Mucosa of gallbladder (tissue), 1 donor: Measurements from ENCODE around the gene TSPAN9. TPM values are rescaled to one million over a fixed set of nuclear protein-coding genes. Genes with fewer than 3 reads are reported as not detected.

Source experiments
- DNase-seq: peaks from one replicate; pipeline ENCODE4 v3.0.0-alpha.2; 2020; ENCODE audit warnings: low spot score
- total RNA-seq: library from RNA; stranded (reverse); gene quantifications from one replicate; pipeline ENCODE4 v1.2.1, GENCODE V29; 2021
- donor health status: DM: no; HTN: no; CAD: no.

TSPAN9 gene
- total RNA-seq, 1 donor from 2014 or later = 38.7 TPM

DNA sequence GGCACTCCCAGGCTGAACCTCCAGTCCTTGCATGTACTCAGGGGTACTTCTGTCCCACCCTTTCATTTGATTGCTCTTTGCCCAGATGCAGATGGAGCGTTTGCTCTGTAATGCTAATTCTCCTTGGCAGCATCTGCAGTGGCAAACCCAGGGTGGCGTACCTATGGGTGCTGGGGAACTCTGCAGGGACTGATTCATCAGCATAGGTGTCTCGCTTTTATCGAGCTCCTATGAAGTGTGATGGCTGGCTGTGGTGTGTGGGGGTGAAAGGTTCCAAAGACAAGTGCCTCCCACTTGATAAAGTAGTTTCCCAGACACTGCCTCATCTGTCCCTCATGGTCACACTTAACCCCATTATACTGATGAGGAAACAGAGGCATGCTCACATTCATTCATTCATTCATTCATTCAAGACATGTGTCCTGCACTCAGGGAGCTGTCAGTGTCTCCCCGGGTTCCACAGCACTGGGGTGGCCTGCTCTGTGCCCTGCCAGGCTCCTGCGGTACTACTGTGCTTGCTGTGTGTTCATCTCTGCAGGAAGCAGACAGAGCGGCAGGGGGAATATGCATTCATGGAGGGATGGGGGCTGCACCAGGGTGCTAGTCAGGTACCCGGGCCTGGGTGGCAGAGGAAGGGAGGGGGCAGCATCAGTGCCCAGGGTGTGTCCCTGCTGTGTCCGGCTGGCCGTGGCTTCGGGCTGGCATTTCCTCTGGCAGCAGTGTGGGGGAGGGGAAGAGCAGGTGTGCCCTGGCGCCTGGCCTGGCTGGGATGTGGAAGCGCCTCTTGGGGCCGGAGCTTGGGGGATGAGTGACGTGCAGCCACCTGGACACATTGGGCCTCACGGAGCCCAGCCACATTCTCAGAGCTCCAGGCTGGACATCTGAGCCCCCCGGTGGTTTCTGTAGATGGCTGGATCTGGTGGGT, 110.9 kb downstream of the TSPAN9 start:
- DNase-seq = no peak

DNA sequence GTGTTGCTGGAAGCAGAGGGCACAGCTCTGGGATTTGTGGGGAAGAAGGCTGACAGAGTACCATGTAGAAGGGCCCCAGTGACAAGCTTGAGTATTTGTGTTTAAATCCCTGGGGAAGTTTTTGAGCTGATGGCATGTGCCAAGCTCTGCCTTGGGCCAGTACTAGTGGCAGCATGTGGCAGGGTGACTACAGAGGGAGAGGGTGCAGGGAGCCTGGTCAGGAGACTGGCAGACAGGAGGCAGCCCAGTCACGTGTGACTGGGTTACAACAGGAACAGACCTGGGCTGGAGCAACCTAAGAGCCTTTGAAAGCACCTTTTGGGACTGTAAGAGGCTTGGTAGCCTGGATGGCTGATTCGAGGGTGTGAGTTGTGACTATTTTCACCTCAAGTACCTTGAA, 112.1 kb downstream of the TSPAN9 start:
- no peak for DNase-seq

DNA sequence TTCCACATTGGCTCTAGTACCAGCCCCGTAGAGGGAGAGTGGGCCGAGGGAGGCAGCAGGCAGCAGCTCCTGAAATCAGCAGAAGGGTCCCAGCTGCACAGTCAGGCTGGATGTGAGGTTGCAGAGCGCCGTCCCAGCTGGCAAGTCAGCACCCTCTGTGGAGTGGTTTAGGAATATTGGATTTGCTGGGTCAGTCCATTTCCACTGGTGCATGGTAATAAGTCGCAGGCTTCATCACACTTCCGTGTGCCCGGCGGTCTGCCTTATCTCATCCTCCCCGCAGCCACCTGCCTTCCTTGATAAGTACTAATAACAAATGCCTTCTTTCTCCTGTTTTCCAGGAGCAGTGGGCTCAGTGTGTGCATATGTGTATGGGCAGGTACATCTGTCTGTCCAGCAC, 112.9 kb downstream of the TSPAN9 start:
- no peak for DNase-seq

DNA sequence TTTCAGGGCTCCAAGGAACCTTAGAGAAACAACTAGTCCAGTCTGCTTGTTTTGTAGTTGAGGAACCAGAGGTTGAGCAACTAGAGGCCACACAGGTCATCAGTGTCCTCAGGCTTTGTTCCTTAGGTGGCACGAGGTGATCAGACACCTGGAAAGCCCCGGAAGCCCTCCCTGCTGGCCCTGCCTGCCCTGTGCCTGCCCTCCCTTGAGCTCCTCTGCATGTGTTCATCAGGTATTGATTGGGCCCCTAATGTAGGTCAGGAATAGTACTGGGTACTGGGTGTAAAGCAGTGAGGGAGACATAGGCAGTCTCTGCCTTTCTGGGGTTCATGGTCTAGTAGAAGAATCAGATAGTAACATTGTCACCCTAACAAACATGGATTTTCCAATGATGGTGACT, 114.3 kb downstream of the TSPAN9 start:
- DNase-seq = no peak

DNA sequence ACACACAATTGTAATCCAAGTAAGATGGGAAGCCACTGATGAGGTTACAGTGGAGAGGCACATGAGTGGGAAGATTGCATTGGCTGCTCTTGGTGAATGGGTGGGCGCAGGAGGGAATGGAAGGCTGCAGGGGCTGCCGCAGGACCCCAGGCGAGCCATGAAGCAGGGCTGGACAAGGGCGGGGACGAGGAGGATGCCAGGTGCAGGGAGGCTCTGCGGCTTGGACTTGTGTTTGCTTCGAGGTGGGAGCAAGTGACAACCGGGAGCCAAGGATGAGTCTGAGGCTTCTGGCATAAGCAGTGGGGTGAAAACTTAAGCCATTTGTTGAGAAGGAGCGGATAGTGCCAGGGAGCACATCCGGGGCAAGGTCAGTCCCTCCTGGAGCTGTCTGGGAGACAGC, 115.0 kb downstream of the TSPAN9 start:
- DNase-seq = no peak

DNA sequence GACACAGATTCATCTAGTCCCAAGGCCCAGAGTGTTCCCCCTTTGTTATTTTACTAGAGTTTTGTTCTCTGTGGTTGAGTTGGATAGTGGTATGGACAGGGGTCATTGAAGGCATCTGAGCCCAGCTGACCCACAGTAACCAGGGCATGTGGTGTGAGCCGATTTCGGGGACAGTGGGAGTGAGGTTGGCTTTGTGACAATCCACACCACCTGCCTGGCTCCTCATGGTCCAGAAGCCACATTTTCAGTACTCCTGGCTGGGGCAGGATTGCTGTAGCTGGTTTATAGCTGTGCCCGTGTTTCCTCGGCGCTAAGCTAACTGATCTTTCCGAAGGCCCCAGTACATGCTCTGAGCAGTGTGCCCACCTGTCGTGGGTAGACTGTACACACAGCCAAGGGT, 116.0 kb downstream of the TSPAN9 start:
- no peak for DNase-seq

DNA sequence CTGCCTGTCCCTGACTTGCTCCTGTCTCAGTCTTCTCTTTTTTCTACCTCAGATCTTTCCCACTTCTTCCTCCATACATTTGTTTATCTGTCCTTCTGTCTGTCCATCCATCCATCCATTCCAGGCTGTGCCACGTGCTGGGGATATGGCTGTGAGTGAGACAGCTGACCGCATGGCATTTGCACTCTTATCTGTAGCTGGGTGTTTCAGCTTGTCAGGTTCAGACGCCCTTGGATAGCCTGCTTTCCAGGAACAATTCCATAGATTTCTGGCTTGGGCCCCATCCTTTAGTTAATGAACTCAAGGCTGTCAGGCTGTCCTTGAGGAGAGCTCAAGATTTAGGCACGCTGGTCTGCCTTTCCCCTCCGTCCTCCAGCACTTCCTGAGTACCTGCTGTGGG, 116.6 kb downstream of the TSPAN9 start:
- no peak for DNase-seq

DNA sequence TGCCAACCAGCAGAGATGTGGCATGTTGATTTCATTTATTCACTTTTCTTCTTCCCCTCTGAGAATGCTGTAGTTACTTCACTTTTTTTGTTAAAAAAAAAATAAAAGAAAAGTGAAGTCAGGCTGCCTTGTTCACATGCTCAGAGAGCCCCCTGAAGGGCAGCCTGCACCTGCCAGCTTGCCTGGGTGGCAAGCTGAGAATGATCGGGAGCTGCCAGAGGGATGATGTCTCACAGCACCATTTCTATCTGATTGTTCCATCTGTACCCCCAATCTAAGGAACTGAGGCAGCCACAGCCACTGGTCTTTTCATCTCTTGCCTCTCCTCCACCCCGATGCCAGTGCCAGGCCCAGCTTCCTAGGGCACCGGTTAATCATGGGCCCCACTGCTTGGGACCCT, 118.2 kb downstream of the TSPAN9 start:
- no peak for DNase-seq

DNA sequence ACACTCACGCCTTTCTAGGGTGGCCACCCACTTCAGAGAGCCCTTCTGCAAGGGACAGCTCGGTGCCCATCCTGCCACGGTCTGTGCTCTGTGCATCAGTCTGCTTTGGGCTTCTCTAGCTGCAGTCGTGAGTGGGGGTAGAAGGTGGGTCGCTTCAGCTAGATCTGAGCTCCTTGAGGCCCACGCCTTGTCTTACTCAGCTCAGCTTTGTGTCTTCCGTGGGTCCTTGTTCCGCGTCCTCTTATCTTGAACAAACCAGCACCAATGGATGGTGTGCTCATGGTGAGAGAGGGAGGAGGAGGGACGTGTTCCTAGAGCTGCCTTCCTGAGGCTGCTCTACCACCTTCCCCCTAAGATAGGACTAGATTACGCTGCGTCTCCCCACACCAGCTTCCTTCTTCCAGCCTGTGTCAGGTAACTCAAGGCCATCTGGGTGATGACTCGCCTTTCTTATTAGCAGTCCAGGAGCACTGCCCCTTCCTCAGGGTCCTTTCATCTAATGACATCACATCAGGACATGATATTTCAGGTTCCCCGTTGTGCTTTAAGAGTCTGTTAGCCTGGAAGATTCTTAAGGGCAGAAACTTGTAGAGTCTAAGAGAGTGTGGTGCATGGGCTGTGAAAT, 118.8 kb downstream of the TSPAN9 start:
- DNase-seq = no peak

DNA sequence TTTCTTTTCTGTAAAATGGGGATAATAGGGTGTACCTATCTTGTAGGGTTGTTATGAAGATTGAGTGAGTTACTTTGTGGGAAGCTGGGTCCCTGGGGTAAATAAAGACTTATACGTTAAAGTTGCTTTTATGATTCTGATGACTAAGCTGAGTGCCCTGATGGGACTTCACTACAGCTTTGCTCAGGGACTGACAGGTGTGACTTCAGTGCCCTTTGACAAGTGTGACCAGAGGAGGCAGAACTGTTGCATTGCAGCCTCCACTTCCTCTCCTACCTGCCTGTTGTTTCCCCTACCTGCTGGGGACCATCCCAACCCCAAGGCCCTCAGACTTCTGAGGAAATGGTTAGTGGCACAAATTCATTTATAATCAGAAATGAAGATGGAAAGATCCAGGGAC, 119.3 kb downstream of the TSPAN9 start:
- DNase-seq = no peak

DNA sequence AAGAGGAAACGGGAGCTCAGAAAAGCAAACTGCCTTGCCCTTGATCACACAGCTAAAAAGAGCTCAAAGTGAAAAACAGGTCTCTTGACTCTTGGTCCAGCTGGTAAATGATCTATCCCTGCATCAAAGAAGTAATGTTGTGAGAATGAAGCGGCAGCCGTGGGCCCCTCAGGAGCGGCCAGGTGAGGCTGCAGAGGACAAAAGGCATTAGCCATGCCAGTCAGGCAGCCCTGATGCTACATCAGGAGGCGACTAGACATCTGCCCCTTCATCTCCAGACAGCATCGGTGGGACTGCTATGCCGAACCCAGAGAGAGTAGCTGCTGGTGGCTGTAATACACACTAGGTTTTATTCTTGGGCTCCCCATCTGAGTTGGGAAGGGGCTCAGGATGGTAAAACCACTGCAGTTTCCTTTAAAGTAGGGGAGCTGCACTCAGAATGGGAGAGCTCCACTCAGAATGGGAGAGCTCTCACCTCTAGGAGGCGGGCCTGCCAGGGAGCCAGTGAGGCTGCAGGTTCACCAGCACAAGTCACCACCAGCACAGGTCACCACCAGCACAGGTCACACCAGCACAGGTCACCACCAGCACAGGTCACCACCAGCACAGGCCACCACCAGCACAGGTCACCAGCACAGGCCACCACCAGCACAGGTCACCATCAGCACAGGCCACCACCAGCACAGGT, 120.1 kb downstream of the TSPAN9 start:
- no peak for DNase-seq

DNA sequence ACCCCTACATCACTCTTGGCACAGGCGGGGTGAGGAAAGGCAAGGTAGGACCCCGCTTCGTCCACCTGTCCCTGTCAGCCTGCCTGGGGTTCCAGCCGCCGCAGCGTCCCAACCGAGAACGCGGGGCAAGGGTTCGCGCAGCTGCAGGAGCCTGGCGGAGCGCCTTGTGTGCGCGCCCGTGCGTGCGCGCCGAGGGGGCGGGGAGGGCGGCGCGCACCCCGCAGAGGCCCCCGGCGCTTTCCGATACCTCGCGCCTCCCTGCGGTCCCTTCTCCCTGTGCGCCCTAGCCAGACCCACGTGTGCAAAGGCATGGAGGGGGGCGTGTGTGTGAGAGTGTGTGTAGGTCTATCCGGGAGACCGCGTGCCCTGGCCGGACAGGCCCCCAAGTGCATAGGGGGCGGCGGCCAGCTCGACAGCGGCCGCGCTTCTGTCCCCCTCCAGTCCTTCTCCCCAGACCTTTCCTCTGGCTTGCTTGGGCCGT, 122.4 kb downstream of the TSPAN9 start:
- no peak for DNase-seq

DNA sequence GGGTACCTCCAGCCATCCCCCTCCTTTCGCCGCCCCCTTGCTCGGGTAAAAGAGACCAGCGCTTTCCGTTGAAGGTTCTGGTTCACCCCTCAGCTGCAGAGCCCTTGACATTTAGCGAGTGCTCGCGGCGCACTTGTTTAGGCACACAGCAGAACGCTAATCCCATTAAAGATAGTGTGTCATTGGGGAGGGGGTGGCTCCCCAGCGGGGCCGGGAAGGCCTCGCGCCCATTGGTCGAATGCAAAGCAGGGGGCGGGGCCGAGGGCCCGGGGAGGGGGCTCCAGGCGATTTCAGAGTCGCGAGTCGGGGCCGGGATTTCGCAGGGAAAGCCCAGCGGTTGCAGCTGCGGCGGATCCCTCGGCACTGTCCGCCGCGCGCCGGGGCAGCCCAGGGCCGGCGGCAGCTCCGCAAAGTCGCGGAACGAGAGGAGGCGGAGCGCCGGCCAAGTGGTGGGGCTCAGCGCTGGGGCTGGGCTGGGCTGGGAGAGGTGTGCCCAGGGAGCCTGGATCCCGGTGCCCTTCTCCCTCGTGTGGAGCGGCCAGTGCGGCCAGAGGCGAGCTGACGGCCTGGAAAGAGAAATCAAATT, 122.9 kb downstream of the TSPAN9 start:
- no peak for DNase-seq

DNA sequence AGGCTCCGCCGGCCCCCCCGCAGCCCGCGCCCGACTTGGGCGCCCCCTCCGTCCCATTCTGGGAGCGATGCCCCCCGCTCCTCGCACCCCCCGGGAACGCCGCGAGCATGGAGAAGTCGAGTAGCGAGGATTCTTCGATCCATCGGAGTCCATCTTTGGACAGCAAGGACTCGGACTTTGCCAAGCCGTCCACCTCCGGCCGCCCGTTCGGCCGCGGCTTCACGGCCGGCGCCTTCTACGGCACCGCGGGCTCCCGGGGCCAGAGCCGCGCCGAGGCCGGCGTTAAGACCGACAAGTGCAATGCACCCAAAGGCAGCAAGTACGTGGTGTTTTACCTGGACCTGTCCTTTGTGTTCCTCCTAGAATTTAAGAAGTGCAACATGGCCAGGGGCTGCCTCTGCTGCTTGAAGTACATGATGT, 123.6 kb downstream of the TSPAN9 start:
- DNase-seq = no peak

DNA sequence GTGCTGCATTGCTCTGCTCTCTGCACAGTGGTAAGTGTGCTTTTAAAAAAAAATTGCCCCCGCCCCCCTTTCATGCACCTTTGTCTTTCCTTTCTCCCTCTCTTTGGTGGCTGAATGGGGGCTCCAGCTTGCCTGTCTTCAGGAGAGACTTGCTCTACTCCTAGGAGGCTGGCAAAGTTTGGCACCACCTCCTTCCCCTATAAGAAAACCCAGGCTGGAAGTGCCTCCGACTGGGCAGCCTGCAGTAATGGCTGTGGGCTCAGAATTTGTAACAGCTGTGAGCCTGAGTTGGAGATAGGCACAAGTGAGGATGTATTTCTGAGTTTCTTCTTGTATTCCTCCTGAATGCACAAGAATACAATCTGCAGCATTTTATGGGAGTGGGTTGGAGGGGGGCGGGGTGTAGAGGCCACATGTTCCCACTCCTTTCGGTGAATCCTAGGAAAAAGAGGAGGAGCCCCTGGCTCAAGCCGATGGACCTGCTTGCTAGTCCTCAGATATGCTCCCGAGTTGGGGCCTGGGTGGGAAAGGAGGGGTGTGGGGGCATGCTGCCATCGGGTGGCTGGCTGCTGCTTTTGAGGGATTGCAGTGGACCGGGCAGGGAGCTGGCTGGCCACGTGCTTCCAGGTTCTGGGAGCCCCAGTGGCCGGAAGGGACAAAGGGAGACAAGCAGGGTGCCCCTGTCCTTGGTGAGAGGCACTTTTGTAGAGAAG, 124.3 kb downstream of the TSPAN9 start:
- DNase-seq = no peak

DNA sequence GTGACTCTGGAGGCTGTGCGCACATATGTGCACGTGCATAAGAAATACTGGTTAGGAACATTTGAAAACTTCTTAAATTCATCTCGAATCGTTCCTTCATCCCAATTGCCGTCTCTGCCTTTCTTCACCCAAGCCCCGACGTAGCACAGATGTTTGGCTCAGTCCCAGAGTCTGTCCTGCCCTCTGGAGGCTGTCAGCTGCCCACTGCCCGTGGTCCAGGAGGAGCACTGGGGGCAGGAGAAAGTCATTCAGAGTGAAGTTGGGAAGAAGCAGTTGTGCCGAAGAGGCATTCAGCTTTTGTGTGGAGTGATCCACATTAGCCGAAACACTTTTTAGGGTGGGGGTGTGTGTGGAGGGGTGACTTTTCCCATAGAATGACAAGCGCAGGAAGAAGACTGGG, 124.9 kb downstream of the TSPAN9 start:
- no peak for DNase-seq

DNA sequence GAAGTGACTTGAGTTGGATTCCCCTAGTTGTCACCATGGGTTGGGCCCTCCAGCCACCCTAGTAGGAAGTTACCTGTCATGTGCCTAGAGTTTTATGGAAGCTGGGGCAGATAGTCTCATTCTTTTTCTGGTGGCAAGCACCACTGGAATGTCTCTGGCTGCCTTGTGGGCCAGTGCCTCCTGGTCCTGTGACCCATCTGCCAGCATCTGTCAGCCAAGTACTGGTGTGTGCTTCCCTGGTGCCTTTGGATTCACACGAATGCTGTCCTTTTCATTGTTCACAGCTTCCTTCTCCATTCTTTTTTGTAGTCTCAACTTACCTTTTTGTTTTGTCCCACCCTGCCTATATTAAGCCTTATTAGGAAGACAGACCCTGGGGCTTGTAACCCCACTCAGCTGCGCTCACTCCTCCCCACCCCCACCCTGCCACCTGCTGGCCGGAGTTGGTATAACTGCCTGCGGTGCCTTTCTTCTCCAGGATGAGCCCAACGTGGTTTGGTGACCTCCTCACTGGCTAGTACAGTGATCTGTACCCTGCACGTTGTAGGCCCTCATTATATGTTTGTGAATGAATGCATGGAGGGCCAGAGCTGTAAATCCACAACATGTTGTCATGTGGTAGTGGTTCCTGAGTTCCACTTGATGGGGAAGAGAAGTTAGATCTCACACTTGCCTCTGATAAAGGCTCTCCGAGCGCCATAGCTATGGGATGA, 125.7 kb downstream of the TSPAN9 start:
- DNase-seq = no peak

DNA sequence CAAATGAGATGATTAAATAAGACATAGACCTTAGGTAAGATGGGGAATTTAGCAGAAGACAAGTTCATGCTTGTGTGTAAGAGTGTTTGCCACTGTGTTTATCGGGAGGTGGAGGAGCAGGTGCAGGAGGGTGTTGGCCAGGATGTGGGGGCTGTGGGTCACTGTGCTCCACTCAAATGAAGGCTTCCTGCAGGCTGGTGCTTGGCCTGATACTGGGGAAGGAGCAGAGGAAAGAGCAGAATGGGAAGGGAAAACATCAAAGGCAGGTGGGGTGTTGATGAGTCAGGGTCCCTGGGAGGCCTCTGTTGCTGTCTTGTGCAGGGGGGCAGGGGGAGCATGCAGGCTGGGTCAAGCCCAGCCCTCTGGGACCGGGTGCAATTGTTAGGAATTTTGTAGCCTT, 126.5 kb downstream of the TSPAN9 start:
- no peak for DNase-seq

DNA sequence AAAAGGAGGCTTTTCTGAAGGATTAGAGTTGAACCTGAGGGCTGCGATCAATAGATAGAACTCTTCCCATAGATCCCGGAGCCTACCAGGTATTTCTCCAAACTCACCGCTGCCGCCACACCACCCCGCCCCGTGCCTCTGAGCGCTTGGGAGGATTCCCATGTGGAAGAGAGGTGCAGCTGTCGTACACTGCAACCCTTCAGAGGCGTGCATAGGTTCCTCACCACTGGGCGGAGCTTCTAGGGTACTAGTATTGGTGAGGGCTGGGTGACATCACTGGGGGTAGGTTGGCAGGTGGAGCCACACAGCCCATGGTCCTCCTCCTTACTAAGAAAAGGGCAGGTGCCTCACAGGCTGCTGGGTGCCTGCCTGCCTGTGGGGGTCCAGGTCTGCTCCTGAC, 127.0 kb downstream of the TSPAN9 start:
- DNase-seq = peak; percentile 58

DNA sequence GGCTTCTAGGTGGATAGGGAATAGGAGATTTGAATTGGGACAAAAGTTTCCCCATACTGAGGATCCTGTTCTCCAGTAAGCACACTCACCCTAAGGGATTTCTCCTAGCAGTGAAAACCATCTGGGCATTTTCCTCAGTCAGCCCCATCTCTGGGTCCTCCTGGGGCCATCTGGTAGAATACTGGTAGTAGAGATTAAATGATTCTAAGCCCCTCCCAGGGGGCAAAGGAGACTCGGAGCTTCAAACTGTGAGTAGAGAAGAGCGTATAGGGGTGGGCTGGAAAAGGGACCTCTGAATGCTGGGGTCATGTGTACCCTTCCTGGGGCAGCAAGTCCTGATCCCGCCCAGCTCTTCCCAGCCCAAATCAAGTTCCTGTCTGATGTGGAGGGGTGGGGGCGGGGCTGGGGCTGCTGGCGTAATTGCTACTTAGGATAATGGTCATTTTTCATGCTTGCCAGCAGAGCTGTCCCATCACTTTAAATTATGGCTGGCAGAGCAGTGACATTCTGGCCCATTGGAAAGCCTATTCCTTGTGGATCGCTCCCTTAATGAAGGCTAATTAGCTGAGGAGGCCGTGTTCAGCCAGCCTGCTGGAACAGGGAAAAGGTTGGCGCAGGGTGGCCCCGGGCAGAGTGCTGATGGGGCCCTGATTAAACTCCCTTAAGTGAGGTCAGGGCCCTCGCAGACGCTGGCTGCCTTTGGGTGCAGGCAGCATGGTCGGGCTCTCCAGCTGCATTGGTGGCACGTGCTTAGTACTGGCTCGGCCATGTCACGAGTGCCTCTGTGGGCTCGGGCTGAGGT, 127.8 kb downstream of the TSPAN9 start:
- no peak for DNase-seq
